OCI-LY1 (cell line): Measurements from ENCODE around the gene RAB36.

Experiments
- EZH2 ChIP-seq: fragments of 200-600 bp; sonication (generic), shearing (Covaris generic); IDR thresholded peaks from 2 replicates; pipeline ENCODE4 v1.8.0; 2017; ENCODE audit warnings: borderline replicate concordance, mixed run types, mild to moderate bottlenecking, antibody characterized with exemption, low read length, moderate library complexity, mixed read lengths
- TF ChIP-seq, protein P1 (sequence below): fragments of 200-600 bp; sonication (generic), shearing (Covaris generic); IDR thresholded peaks from 2 replicates; pipeline ENCODE4 v1.5.1; 2017; ENCODE audit warnings: mild to moderate bottlenecking, antibody characterized with exemption, low read length, moderate library complexity, mixed read lengths

GRCh38 chr22:23137468-23137867, 7.8 kb upstream of the RAB36 start:
- TF ChIP-seq, protein P1, sequence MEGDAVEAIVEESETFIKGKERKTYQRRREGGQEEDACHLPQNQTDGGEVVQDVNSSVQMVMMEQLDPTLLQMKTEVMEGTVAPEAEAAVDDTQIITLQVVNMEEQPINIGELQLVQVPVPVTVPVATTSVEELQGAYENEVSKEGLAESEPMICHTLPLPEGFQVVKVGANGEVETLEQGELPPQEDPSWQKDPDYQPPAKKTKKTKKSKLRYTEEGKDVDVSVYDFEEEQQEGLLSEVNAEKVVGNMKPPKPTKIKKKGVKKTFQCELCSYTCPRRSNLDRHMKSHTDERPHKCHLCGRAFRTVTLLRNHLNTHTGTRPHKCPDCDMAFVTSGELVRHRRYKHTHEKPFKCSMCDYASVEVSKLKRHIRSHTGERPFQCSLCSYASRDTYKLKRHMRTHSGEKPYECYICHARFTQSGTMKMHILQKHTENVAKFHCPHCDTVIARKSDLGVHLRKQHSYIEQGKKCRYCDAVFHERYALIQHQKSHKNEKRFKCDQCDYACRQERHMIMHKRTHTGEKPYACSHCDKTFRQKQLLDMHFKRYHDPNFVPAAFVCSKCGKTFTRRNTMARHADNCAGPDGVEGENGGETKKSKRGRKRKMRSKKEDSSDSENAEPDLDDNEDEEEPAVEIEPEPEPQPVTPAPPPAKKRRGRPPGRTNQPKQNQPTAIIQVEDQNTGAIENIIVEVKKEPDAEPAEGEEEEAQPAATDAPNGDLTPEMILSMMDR = no peak
- no peak for TF ChIP-seq EZH2
